H9 (cell line): ENCODE measurements around the gene MYO5C. TPM values are rescaled to one million over a fixed set of nuclear protein-coding genes. Genes with fewer than 3 reads are reported as not detected.

ENCODE experiments used
- DNase-seq: peaks from one replicate; pipeline ENCODE4 v3.0.0-alpha.2; 2017
- H2AFZ ChIP-seq: one replicate; pipeline ENCODE4 v1.6.1; 2013; ENCODE audit warnings: mild to moderate bottlenecking, low read length, control low read depth, moderate library complexity
- H2AK5ac ChIP-seq: 2 replicates; pipeline ENCODE4 v1.6.1; 2013; ENCODE audit warnings: low read length, control low read depth, mixed read lengths; ENCODE audit not compliant: insufficient read length
- H2BK120ac ChIP-seq: one replicate; pipeline ENCODE4 v1.6.1; 2013; ENCODE audit warnings: low read depth, mild to moderate bottlenecking, low read length, control low read depth, inconsistent platforms; ENCODE audit not compliant: poor library complexity, severe bottlenecking
- H2BK12ac ChIP-seq: 2 replicates; pipeline ENCODE4 v1.6.1; 2013; ENCODE audit warnings: low read length, control low read depth, mixed read lengths, low read depth; ENCODE audit not compliant: insufficient read length
- H2BK15ac ChIP-seq: 2 replicates; pipeline ENCODE4 v1.6.1; 2013; ENCODE audit warnings: low read depth, low read length, control low read depth
- H2BK20ac ChIP-seq: one replicate; pipeline ENCODE4 v1.6.1; 2013; ENCODE audit warnings: low read depth, mild to moderate bottlenecking, low read length, control low read depth, inconsistent platforms; ENCODE audit not compliant: poor library complexity, severe bottlenecking
- H2BK5ac ChIP-seq: 2 replicates; pipeline ENCODE4 v1.6.1; 2013; ENCODE audit warnings: low read length, control low read depth, mixed read lengths; ENCODE audit not compliant: insufficient read length
- H3K14ac ChIP-seq: 2 replicates; pipeline ENCODE4 v1.6.1; 2013; ENCODE audit warnings: low read length, control low read depth; ENCODE audit not compliant: insufficient read depth
- H3K18ac ChIP-seq: 2 replicates; pipeline ENCODE4 v1.6.1; 2013; ENCODE audit warnings: low read depth, mild to moderate bottlenecking, mixed read lengths, low read length, control low read depth; ENCODE audit not compliant: insufficient read length
- H3K23ac ChIP-seq: 2 replicates; pipeline ENCODE4 v1.6.1; 2013; ENCODE audit warnings: low read length, control low read depth, mixed read lengths, low read depth; ENCODE audit not compliant: insufficient read length
- H3K23me2 ChIP-seq: 2 replicates; pipeline ENCODE4 v1.6.1; 2013; ENCODE audit warnings: low read depth, mild to moderate bottlenecking, mixed read lengths, low read length, control low read depth; ENCODE audit not compliant: insufficient read length, poor library complexity, severe bottlenecking
- H3K27ac ChIP-seq: 2 replicates; pipeline ENCODE4 v1.5.1; 2013; ENCODE audit warnings: low read length, control low read depth, mixed read lengths, low read depth; ENCODE audit not compliant: insufficient read length
- H3K27me3 ChIP-seq: 2 replicates; pipeline ENCODE4 v1.6.1; 2013; ENCODE audit warnings: low read length, control low read depth, inconsistent platforms; ENCODE audit not compliant: insufficient read depth
- H3K4ac ChIP-seq: 2 replicates; pipeline ENCODE4 v1.6.1; 2013; ENCODE audit warnings: low read depth, mild to moderate bottlenecking, control low read depth, inconsistent platforms, low read length, moderate library complexity
- H3K4me1 ChIP-seq: 2 replicates; pipeline ENCODE4 v1.6.1; 2013; ENCODE audit warnings: low read length, control low read depth, inconsistent platforms; ENCODE audit not compliant: insufficient read depth
- H3K4me2 ChIP-seq: 2 replicates; pipeline ENCODE4 v1.6.1; 2013; ENCODE audit warnings: low read length, control low read depth, mixed read lengths; ENCODE audit not compliant: insufficient read length, insufficient read depth
- H3K56ac ChIP-seq: 2 replicates; pipeline ENCODE4 v1.6.1; 2013; ENCODE audit warnings: low read depth, mild to moderate bottlenecking, mixed read lengths, low read length, control low read depth; ENCODE audit not compliant: insufficient read length
- H3K79me1 ChIP-seq: 2 replicates; pipeline ENCODE4 v1.6.1; 2013; ENCODE audit warnings: low read depth, mild to moderate bottlenecking, moderate library complexity, low read length, control low read depth, inconsistent platforms; ENCODE audit not compliant: insufficient read depth, poor library complexity, severe bottlenecking
- H3K79me2 ChIP-seq: 2 replicates; pipeline ENCODE4 v1.6.1; 2013; ENCODE audit warnings: low read length, control low read depth, inconsistent platforms; ENCODE audit not compliant: insufficient read depth
- H3K9ac ChIP-seq: 2 replicates; pipeline ENCODE4 v1.6.1; 2013; ENCODE audit warnings: low read length, control low read depth, mixed read lengths; ENCODE audit not compliant: insufficient read length; ENCODE audit errors: extremely low read depth
- H3K9me3 ChIP-seq: one replicate; pipeline ENCODE4 v1.6.1; 2013; ENCODE audit warnings: low read depth, low read length, inconsistent platforms; ENCODE audit not compliant: control insufficient read depth
- H3T11ph ChIP-seq: one replicate; pipeline ENCODE4 v1.6.1; 2013; ENCODE audit warnings: mild to moderate bottlenecking, low read length, control low read depth, inconsistent platforms
- H4K20me1 ChIP-seq: one replicate; pipeline ENCODE4 v1.6.1; 2013; ENCODE audit not compliant: control insufficient read depth, insufficient read length, insufficient read depth
- H4K5ac ChIP-seq: 2 replicates; pipeline ENCODE4 v1.6.1; 2013; ENCODE audit warnings: low read depth, mild to moderate bottlenecking, mixed read lengths, low read length, control low read depth; ENCODE audit not compliant: insufficient read length
- H4K8ac ChIP-seq: replicated peaks from 2 replicates; pipeline ENCODE4 v1.6.1; 2013; ENCODE audit warnings: low read length, control low read depth, mixed read lengths, low read depth; ENCODE audit not compliant: insufficient read length
- H4K91ac ChIP-seq: 2 replicates; pipeline ENCODE4 v1.6.1; 2013; ENCODE audit warnings: low read depth, mild to moderate bottlenecking, moderate library complexity, mixed read lengths, low read length, control low read depth; ENCODE audit not compliant: insufficient read length
- H3K27ac Mint-ChIP-seq, 3 experiments: 2 replicates in 2 of 3; 3 replicates in 1 of 3; pipeline ENCODE4 v1.8.0; 2020 to 2021; ENCODE audit warnings: mixed read lengths in 3 of 3, mild to moderate bottlenecking in 1 of 3, moderate library complexity in 1 of 3
- H3K27me3 Mint-ChIP-seq: 2 replicates; pipeline ENCODE4 v1.8.0; 2021; ENCODE audit warnings: low read depth, mild to moderate bottlenecking, moderate library complexity, mixed read lengths
- H3K36me3 Mint-ChIP-seq, 3 experiments: 2 replicates in 2 of 3; 3 replicates in 1 of 3; pipeline ENCODE4 v1.8.0; 2020 to 2021; ENCODE audit warnings: low read depth in 3 of 3, mixed read lengths in 3 of 3; ENCODE audit not compliant: insufficient read depth in 1 of 3
- H3K4me1 Mint-ChIP-seq, 2 experiments: 2 replicates each; pipeline ENCODE4 v1.8.0; 2020; ENCODE audit warnings: mixed read lengths in 2 of 2
- H3K4me3 Mint-ChIP-seq, 2 experiments: 2 replicates in 1 of 2; 3 replicates in 1 of 2; pipeline ENCODE4 v1.8.0; 2020 to 2021; ENCODE audit warnings: mild to moderate bottlenecking in 2 of 2, mixed read lengths in 2 of 2, moderate library complexity in 1 of 2
- H3K9me3 Mint-ChIP-seq, 2 experiments: 2 replicates in 1 of 2; 3 replicates in 1 of 2; pipeline ENCODE4 v1.8.0; 2020; ENCODE audit warnings: mild to moderate bottlenecking in 2 of 2, mixed read lengths in 2 of 2, moderate library complexity in 1 of 2
- CTCF ChIP-seq: fragments of 200-600 bp; sonication (generic); conservative IDR thresholded peaks from 3 replicates; pipeline ENCODE4 v1.8.0; 2021; ENCODE audit warnings: antibody characterized with exemption, mild to moderate bottlenecking
- WGBS: extraction: QIAGEN DNeasy Blood & Tissue Kit; methylation state at CpG from one replicate; pipeline ENCODE4 v1.1.7; 2013; ENCODE audit warnings: missing lambda C conversion rate, low lambda C conversion rate, mixed read lengths; ENCODE audit not compliant: insufficient read length; ENCODE audit errors: extremely low coverage; 5-methylcytosine and 5-hydroxymethylcytosine counted together
- total RNA-seq: library from RNA; stranded (reverse); gene quantifications from 2 replicates; pipeline ENCODE4 v1.2.1, GENCODE V29; 2021

MYO5C gene
- total RNA-seq, 1 experiment from 2014 or later, result 22.2 TPM

- no CpG with 5 or more reads among the region's 3 CpGs for WGBS
- H2AFZ ChIP-seq, result no peak overlapping the region
- H3K36me3 Mint-ChIP-seq, result peaks cover 21 to 50% (median 50%) of the 10 kb centered on the region in 3 experiments
These were observed 148.8 kb downstream of the MYO5C start for GRCh38 chr15:52146776-52147175.

More at GRCh38 chr15:52146776-52147175, 148.8 kb downstream of the MYO5C start:
- H2BK12ac ChIP-seq, result no peak overlapping the region
- H4K20me1 ChIP-seq, result no peaks in the 10 kb centered on the region
- no peaks in the 10 kb centered on the region for H3K27me3 ChIP-seq
- H3K4me2 ChIP-seq, result no peak overlapping the region
- Mint-ChIP-seq H3K27ac (no peak overlapping the region), H3K9me3 (peaks cover 4 to 5% of the 10 kb centered on the region in 2 experiments), H3K4me1 (no peaks in the 10 kb centered on the region), H3K27me3 (no peaks in the 10 kb centered on the region), H3K4me3 (no peak overlapping the region)
- no peak overlapping the region for H2AK5ac ChIP-seq
- H3K14ac ChIP-seq, result no peak overlapping the region
- H3K56ac ChIP-seq, result no peak overlapping the region
- no peak overlapping the region for H2BK5ac ChIP-seq
- no peaks in the 10 kb centered on the region for H3K79me2 ChIP-seq
- no peaks in the 10 kb centered on the region for H3K9me3 ChIP-seq
- H2BK20ac ChIP-seq, result no peak overlapping the region
- H4K5ac ChIP-seq, result no peak overlapping the region
- H3K4me1 ChIP-seq, result no peaks in the 10 kb centered on the region
- H3K4ac ChIP-seq, result no peak overlapping the region
- no peak overlapping the region for H3K23ac ChIP-seq
- H3K9ac ChIP-seq, result no peak overlapping the region
- H4K8ac ChIP-seq, result no peak overlapping the region
- H3T11ph ChIP-seq, result no peak overlapping the region
- no peak overlapping the region for H4K91ac ChIP-seq
- no peak overlapping the region for H2BK15ac ChIP-seq
- no peak for DNase-seq
- no peak overlapping the region for H3K27ac ChIP-seq
- no peak overlapping the region for H2BK120ac ChIP-seq
- no peak overlapping the region for H3K18ac ChIP-seq
- H3K23me2 ChIP-seq, result no peaks in the 10 kb centered on the region
- no peak for TF ChIP-seq CTCF
- H3K79me1 ChIP-seq, result no peaks in the 10 kb centered on the region
